Measurements from ENCODE around the gene GEMIN4. TPM values are rescaled to one million over a fixed set of nuclear protein-coding genes. Genes with fewer than 3 reads are reported as not detected.

GEMIN4 gene
- total and polyA plus RNA-seq, 2 of the 8 experiments (the other 6 are each of a cell fraction or from before 2014, with no cell fraction given), result 32.1 to 51.9 TPM

DNA sequence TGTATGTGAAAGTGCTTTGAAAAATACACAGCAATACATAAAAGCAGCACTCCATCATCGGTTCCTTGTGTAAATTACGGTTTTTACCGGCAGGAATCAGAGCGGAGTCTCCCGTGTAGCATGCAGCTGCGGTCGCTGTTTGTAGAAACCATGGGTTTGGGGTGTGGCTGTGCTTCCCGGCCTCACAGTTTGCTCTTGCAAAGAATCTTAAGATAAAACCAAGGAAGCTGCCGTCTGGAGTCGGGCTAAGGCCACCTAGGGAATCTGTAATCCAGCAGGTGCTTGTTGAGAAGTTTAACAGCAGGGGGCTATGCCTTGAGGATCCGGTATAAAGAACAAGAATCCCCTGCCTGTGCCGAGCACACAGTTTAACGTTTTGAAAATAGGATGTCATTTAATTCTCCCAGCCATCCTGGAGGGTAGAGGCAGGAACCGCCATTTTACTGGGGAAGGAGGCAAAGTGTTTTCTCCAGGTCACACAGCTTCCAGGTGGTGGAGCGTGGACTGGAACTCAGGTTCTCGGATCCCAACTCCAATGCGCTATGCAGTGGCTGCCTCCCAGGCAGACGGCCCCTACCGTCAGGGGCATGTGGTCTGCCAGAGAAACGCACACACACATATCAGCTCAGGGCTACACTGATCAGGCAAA is 25.7 kb downstream of the GEMIN4 start (continued):
- TF ChIP-seq, protein P1, sequence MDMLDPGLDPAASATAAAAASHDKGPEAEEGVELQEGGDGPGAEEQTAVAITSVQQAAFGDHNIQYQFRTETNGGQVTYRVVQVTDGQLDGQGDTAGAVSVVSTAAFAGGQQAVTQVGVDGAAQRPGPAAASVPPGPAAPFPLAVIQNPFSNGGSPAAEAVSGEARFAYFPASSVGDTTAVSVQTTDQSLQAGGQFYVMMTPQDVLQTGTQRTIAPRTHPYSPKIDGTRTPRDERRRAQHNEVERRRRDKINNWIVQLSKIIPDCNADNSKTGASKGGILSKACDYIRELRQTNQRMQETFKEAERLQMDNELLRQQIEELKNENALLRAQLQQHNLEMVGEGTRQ (IDR thresholded peaks at IDR 0.05; ENCODE audit: low read length), result no peak
- no peak for TF ChIP-seq RFX5 (IDR thresholded peaks at IDR 0.05; ENCODE audit: borderline replicate concordance, low read depth, low read length)
